HG03139 (cell line): ENCODE measurements around the gene RER1.
A peak's percentile ranks its signal among the peaks of the same experiment; 100 is the strongest.

Experiments
- ATAC-seq: cut with Tn5 transposase; IDR thresholded peaks from one replicate; pipeline ENCODE4 v1.9.1; 2021; ENCODE audit not compliant: unreplicated experiment

The RER1 gene

DNA sequence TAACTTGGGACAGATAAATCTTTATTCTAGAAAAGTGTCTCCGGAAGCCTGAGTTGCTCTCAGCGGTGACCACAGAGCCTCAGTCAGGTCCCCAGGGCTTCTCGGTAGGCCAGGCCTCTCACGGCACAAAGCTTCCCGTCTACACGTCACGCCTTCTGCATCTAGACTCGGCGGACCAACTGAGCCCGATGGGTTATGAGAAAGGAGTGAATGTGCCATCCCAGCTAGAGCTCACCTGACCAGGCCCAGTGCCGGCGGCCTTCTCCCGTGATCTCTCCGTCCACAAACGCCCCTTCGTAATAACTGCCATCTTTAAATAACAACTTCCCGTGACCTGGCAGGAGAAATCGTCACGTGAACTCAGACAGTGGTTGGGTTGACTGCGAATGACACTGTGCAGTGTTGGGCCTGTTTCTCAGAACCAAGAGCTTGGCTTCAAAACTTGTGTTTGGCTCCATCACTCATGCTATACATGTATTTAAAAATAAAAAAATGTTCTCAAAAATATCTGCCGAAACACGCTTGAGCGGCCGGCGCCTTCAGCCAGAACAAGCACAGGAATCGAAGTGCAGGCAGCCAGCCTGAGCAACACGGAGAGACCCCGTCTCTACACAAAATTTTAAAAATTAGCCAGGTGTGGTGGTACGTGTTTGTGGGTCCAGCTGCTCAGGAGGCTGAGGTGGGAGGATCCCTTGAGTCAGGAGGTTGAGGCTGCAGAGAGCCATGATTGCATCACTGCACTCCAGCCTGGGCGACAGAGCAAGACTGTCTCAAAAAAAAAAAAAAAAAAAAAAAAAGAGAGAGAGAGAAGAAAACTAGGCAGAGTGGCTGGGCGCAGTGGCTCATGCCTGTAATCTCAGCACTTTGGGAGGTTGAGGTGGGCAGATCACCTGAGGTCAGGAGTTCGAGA lies 3.4 kb upstream of the RER1 start:
- no peak for ATAC-seq

DNA sequence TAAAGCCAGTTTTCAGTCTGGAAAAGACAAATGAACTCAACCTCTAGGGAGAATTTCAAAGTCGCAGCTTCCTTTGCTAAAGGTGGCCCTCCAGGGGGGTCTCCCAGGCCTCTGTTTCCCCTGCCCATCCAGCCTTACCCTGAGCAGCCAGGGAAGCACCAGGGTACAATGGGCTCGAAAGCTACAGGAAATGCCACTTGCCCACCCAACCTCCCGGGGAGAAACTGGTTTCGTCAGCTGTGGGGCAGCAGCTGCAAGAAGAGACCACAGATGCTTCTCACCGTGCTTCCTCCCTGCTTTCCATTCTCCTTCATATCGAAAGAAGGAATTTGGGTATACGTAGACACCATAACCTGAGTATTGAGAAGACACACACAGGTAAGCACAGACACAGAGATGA lies 2.0 kb upstream of the RER1 start:
- no peak for ATAC-seq

DNA sequence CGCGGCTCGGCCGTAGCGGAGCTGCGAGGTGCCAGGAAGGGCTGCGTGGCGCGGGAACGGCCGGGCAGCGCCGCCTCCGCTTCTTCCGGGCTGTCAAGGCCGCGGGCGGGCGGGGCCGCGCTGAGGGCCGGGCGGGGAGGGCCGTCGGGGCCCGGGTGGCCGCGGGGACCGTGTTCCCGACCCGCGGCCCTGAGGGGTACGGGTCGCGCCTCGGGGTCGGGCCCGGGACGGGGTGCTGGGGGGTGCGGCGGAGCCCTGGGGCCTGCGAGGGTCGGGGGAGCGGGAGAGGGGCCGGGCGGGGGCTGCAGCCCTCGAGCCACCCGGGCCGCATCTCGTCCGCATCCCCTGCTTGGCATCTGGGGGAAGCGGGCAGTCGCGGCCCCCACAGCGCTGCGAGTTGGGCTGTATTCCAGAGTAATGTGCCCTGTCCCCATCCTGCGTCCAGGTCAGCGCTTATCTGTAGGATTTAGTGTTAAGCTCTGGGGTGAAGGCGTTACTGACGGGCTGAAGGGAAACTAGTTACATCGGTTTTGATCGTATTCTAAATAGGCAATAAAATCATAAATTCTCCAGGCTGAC lies 379 bp downstream of the RER1 start:
- ATAC-seq, result peak; percentile 4

DNA sequence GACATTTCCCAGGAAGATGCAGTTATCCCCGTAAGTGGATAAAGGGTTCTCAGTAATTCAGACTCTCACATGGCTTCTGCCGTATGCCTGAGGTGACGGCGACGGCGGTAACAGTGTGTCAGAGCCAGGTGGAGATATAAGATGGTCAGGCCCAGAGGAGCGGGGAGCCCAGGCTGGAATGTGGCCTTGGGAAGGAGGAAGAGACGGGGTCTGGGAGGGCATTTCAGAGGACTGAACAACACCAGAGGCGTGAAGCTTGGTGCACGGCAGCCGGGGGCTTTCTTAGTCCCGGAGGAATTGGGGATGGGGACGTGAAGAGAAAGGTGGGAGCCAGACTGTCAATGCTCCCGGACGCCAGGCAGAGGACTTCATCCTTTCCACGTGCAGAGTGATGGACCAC lies 1.0 kb downstream of the RER1 start:
- no peak for ATAC-seq

DNA sequence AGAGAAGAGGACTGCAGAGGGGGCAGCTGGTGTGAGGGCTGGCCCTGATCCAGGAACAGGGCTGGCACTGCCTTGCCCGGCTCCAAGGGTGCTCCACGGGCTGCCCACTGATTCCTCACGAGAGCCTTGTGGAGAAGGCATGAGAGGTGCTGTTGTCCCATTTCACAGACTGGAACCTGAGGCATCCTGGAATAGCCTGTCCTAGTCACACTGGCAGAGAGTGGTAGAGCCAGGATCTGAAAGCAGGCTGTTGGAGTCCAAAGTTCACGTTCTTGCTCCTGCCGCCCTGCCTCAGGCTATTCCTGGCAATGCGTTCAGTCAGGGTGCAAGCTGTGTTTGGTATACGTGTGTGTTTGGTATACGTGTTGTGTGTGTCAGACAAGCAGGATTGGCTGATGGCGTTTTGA lies 1.8 kb downstream of the RER1 start:
- no peak for ATAC-seq

DNA sequence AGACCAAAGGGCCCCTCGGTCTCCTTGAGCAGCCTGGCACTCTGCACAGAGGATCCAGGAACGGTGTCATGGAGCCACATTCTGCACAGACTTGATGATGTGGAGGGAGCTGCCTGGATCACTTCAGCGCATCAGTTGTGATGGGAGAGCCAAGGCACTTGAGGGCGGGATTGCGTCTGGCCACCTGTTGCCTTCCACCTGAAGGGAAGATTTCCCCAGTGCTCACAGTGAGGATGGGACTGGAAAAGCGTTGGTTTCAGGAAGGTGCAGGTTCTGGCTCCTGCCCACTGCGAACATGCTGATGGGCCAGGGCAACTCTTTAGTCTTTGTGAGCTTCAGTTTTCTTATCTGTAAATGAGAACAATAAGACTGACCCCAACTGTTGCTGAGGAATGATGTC lies 2.6 kb downstream of the RER1 start:
- ATAC-seq, result no peak

DNA sequence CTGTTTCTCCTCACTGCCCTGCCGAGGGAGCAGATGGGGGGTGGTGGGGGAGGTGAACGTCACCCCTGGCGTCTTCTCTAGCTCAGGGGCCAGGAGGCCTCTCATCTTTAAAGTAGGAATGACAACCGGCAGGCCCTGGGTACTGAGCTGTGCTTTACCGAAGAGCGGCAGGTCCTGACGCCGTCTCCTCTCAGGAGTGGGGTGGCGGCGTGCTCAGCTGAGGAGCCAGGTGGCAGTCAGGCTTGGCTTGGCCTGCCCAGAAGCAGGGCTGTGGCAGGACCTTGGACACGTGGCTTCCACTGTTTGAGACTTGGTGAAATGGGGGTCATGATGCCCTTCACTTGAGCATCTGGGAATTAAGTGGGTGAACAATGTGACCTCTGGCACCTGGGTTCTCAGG lies 3.1 kb downstream of the RER1 start:
- no peak for ATAC-seq

DNA sequence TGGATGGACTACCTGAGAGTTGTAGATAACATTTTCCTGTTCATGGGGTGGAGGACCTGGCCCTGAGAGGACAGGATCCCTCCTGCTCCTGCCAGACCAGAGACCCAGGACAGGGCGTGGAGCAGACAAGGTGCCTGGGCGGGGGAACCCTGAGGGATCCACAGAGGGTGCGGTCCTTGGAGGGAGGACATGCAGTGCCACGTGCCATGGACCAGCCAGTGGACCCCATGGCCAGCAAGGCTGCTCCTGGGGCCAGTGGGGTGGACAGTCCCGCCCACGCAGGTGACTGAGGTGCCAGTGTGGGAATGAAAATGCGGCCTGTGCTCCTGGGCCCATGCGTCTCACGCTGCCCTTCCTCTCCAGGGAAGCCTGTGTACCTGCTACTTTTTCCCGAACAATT lies 3.6 kb downstream of the RER1 start:
- no peak for ATAC-seq

DNA sequence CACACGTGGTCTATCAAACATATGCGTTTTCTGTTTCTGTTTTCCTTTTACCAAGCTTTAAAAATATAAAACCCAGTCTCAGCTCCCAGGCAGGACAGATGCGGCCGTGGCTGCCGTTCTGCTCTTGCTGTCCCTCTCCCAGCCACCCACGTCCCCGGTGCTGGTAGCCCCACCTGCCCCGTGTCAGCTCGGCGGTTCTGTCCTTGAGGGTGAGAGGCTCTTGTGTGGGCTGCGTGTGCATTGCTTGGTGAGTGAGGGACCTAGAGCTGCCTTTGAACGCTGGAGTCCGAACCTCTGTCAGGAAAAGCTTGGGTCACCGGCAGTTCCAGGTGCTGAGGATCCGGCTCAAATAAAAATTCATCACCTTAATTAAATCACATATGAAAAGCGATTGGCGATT lies 4.4 kb downstream of the RER1 start:
- ATAC-seq, result no peak

DNA sequence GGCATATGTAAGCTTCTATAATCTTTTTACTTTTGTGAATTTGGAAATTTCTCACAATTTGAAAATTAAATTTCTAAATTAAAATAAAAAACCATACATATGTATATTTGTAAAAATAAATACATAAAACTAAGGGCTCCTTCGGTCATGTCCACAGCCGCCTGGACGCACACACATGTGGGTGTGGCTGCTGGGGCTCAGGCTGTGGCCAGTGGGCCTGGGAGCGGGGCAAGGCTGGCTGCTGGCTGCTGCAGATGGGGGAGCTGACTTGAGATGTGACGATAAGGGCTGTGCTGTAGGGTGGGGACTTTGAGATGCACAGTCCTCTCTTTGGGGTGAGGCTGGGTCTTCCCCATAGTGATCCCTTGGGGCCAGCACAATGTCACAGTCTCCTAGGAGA lies 4.8 kb downstream of the RER1 start:
- ATAC-seq, result no peak

DNA sequence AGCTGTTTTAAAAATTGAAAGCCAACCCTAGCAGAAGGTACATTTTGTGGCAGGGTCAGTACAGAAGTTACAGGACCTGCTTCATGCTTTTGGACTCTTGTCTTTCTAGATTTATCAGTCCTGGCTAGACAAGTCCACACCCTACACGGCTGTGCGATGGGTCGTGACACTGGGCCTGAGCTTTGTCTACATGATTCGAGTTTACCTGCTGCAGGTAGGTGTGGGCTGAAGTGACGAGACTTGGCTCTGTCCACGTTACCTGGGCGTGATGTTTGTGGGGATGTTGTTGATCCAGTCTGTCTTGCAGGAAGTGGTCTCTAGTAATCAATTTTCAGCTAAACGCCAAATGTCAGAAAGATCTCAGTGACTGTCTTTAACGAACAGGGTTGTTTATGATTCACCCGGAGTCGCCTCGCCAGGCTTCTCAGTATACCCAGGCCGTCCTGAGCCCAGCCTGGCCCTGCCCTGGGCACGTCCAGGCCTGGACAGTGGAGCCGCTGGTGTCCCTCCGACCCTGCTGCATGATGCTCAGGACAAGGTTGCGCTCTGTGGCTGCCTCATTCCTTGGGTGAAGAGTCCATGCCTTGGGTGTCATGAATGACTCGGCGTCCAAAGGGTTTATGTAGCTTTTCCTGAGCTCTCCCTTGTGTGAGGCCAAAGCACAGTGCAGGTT lies 5.5 kb downstream of the RER1 start:
- no peak for ATAC-seq

DNA sequence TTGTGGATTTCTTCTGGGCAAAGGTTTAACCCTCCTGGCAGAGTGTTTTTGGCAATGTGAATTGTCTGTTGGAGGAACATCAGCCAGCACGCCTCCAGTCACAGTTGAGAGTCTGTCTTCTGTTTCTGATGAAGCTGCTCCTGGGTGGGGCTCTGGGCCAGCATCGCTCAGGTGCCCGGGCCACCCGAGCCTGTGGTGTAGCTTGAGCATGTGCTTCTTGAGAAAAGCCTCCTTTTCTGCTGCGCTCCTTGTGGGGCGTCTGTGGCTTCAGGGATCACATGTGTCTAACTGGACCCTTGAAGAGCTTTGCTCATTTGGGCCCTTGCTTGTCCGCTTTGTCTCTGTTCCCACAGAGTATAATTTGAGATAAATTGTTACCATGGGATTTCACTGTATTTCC lies 7.2 kb downstream of the RER1 start:
- no peak for ATAC-seq

DNA sequence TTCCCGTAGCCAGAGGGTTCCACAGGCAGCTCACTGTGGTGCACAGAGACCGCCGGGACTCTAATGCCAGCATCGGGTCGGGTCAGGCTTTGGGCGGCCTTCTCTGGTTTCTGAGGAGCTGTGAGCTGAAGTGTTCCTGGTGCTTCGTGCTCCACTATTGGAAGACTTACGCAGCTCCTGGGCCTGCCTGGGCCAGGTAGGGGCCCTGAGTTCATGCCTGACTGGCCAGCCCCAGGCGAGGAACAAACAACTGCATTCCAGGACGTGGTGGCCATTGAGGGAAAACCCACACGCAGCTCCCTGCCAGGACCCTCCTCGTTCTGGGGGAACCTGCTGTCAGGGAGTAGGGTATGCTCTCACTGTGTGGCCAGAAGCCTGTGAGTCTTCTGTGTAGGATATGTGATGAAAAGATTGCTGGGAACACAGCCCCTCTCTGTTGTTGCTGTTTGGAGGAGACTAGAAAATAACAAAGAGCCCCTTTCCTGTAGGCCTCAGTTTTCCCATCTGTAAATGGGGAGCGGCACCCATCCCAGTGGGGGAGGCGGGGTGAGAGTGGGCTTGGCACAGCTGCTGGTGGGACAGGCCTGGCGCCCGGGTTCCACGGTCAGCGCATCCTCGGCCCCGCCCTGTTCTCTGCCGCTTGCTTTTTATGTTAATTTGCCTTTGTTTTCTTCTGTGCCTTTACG lies 8.4 kb downstream of the RER1 start:
- ATAC-seq, result no peak

DNA sequence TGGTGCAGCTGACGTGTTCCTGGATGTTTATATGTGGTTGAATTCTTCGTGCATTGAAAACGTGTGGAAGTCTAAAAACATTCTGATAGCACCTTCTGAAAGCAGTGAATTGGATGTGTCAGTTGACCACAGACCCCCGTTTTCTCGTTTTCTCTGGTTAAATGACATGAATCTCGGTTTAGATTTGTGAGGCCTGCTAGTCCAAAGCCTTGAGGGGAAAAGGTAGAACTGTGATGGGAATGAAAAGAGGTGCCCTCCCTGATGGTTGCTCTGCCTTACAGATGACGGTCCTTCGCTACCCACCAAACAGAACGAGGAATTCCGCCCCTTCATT lies 8.9 kb downstream of the RER1 start:
- no peak for ATAC-seq

DNA sequence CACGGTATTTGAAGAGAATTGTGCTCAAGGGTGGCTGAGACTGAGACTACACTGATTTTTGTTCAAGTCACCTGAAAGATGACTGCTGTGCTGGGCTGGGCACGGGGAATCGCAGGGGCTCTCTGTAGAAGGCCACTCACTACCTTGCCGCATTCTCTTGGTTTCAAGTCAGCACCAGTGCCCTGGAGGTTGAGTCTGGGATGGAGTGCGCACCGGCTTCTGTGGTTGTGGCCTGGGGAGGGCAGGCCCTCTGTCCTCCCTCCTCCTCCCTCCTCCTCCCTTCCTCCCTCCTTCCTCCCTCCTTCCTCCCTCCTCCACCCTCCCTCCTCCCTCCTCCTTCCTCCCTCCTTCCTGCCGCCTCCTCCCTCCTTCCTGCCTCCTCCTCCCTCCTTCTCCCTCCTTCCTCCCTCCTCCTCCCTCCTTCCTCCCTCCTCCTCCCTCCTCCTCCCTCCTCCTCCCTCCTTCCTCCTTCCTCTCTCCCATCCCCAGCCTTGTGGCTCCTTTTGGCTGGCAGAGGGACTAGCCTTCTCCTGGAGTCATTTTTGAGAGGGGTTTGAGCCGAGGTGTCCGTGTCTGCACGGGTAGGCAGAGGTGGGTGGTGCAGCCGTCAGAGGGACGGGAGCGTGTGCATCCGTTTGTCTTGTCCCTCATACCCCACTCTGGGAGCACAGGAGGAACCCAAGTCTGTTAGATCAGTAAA lies 9.5 kb downstream of the RER1 start:
- no peak for ATAC-seq

DNA sequence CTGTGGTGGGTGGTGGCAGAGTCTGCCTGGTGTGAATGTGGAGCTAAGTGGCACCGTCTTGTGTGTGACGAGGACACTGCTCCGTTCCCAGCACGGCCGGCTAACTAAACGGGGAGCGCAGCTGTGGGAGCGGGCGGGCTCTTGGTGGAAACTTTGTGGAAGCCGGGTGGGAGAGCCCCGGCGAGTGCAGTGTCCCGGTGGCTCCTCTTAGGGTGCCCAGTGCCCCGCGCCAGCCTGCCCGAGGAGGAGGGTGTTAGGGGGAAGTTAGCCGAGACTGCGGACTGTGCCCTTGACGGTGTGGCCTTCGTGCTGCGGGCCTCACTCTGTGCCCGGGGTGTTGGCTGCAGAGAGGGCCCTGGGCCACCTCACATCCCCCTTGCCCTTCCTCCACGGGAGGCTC lies 10.8 kb downstream of the RER1 start:
- ATAC-seq, result no peak

DNA sequence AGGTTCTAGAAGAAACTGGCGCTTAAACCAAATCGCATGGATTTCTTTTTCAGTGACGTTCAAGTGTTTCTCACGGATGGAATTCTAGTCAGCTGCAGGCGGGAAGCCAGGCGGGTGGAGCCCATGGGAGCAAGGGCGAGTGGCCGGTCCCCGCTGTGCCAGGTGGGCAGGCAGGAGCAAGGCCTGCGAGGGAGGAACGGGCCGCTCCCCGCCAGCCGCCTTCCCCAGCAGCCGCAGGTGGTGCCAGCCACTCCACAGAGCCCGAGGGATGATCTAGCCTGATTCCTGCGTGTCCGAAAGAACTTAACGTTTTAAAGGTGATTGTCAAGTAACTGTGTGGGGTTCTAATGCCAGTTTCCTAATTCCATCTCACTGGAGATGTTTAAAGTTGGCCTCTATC lies 11.6 kb downstream of the RER1 start:
- ATAC-seq, result no peak

DNA sequence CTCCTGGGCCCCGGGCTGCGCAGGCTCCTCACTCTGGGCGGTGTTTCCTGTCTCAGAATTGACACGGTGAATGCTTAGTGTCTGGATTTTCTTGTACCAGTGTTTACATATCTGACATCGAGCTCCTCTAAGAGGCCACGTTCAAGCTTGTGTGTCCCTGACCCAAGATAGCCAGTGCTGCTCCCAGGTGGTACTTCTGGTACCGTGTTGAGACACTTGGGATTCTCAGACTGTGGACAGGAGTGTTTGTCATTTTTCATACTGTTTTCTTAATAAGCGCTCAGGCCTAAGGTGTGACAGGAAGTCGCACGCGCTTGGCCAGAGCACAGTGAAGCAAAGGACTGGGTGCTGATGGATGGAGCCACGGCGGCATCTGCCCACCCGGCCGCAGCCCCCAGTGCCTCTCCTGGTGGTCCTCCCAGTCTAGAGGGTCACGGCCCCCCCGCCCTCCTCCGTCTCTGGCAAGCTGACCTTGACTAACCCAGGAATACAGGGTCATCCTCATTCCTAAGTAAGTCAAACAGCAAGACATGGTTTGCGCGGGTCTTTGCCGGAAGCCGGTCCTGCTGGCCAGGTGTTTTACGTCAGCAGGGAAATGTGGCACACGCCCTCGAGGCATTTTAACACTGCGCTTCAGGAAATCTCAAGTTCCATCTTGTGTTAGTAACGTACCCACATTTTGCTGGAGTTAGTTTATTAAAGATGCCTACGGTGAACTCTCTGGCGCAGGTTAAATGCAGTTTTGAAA lies 12.7 kb downstream of the RER1 start:
- no peak for ATAC-seq

DNA sequence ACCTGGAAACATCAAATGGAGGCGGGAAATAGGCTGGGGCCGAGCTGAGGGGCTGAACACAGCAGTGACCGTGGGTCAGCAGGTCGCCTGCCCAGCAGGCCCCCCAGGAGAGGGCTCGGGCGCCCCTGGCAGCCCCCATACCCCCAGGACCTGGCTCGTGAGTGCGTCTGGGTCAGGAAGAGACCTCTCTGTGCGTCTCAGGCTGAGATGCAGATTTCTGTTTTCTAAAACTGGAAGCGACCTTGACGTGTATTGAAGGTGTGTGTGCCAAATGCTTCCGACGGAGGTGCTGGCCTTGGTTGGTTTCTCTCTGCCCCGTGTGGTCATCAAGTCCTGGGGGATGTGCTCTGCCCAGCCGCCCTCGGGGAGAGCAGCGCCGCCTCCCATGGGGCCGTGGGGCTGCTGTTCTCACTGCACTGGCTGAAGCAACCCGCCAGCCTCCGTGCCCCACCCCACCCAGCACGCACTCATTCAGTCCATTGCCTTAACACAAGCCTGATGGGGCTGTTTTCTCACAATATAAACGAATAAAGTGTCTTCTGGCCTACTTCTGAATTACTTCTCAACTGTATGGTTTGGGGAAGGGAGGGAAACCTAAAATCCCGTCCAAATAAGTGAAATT lies 13.4 kb downstream of the RER1 start:
- no peak for ATAC-seq
